Uterus (tissue), 2 donors: ENCODE data around the gene EML3.

Experiments
- CTCF ChIP-seq, 4 experiments: fragments of 200-600 bp in 2 of 4; fragments of 450-650 bp in 2 of 4; sonication (generic) in 2 of 4; IDR thresholded peaks; one replicate each; pipeline ENCODE4 v1.5.1; 2016 to 2019; ENCODE audit warnings: antibody characterized with exemption in 4 of 4, mild to moderate bottlenecking in 2 of 4, moderate library complexity in 1 of 4
- POLR2A ChIP-seq, 2 donors: fragments of 450-650 bp; IDR thresholded peaks; one replicate each; pipeline ENCODE4 v1.6.1; 2016; ENCODE audit warnings: antibody characterized with exemption in 2 of 2, mild to moderate bottlenecking in 1 of 2, moderate library complexity in 1 of 2

GRCh38 chr11:62579252-62579651 lies 33.3 kb downstream of the EML3 start:
- TF ChIP-seq CTCF (IDR thresholded peaks at IDR 0.05) = no peak
- TF ChIP-seq POLR2A (IDR thresholded peaks at IDR 0.05) = no peak
